Ovary (tissue), 3 donors: Measurements from ENCODE around the gene GUCY2F.

ENCODE experiments used
- CTCF ChIP-seq, 3 donors: fragments of 450-650 bp in 2 of 3; fragments of 200-600 bp in 1 of 3; IDR thresholded peaks; one replicate each; pipeline versions ENCODE4 v1.5.1 to v1.8.0; 2016 to 2022; ENCODE audit warnings: antibody characterized with exemption in 3 of 3, mild to moderate bottlenecking in 1 of 3
- EP300 ChIP-seq: sonication (generic); formaldehyde crosslinking; IDR thresholded peaks from one replicate; pipeline ENCODE4 v1.6.1; 2017; ENCODE audit warnings: antibody characterized with exemption
- donor health status: DM: no; HTN: no; CAD: no.

GRCh38 chrX:109399831-109400230, 82.1 kb downstream of the GUCY2F start:
- no peak for TF ChIP-seq CTCF (IDR thresholded peaks at IDR 0.05)
- TF ChIP-seq EP300: no peak
